ENCODE data around the gene TYSND1.

Gene TYSND1

GRCh38 chr10:70146489-70147258, at the start of gene TYSND1:
Gene TYSND1, minus strand, starts transcription at chr10:70146700. Its CDS starts 114 bp downstream, at chr10:70146586.
- in situ Hi-C loops (cut with MboI; ENCODE audit: low sequenced_read_pairs, unreplicated experiment): no loop called here
- peak; percentile 97 for DNase-seq (ENCODE audit: low spot score)
- TF ChIP-seq CTCF (IDR thresholded peaks at IDR 0.05; ENCODE audit: borderline replicate concordance, control extremely low read depth, extremely low read depth, insufficient read depth, missing control alignments): peak; percentile 92

- no peak for TF ChIP-seq CTCF (IDR thresholded peaks at IDR 0.05; ENCODE audit: borderline replicate concordance, control extremely low read depth, extremely low read depth, insufficient read depth, missing control alignments)
- in situ Hi-C loops (cut with MboI; ENCODE audit: low sequenced_read_pairs, unreplicated experiment): no loop called here
- no peak for DNase-seq (ENCODE audit: low spot score)
These were observed 46.9 kb upstream of the TYSND1 start for GRCh38 chr10:70193391-70193844.

GRCh38 chr10:70192326-70192968, 45.9 kb upstream of the TYSND1 start:
- in situ Hi-C loops (cut with MboI; ENCODE audit: low sequenced_read_pairs, unreplicated experiment): no loop called here
- DNase-seq (ENCODE audit: low spot score): no peak
- no peak for TF ChIP-seq CTCF (IDR thresholded peaks at IDR 0.05; ENCODE audit: borderline replicate concordance, control extremely low read depth, extremely low read depth, insufficient read depth, missing control alignments)

GRCh38 chr10:70191972-70192305, 45.4 kb upstream of the TYSND1 start:
- no peak for TF ChIP-seq CTCF (IDR thresholded peaks at IDR 0.05; ENCODE audit: borderline replicate concordance, control extremely low read depth, extremely low read depth, insufficient read depth, missing control alignments)
- in situ Hi-C loops (cut with MboI; ENCODE audit: low sequenced_read_pairs, unreplicated experiment): no loop called here
- no peak for DNase-seq (ENCODE audit: low spot score)

- no peak for TF ChIP-seq CTCF (IDR thresholded peaks at IDR 0.05; ENCODE audit: borderline replicate concordance, control extremely low read depth, extremely low read depth, insufficient read depth, missing control alignments)
- in situ Hi-C loops (cut with MboI; ENCODE audit: low sequenced_read_pairs, unreplicated experiment): no loop called here
- DNase-seq (ENCODE audit: low spot score): no peak
These were observed 44.9 kb upstream of the TYSND1 start for GRCh38 chr10:70191161-70191971.

GRCh38 chr10:70190581-70190980, 44.1 kb upstream of the TYSND1 start:
- no peak for TF ChIP-seq CTCF (IDR thresholded peaks at IDR 0.05; ENCODE audit: borderline replicate concordance, control extremely low read depth, extremely low read depth, insufficient read depth, missing control alignments)
- in situ Hi-C loops (cut with MboI; ENCODE audit: low sequenced_read_pairs, unreplicated experiment): no loop called here
- DNase-seq (ENCODE audit: low spot score): no peak
